Measurements from ENCODE around the gene CNTN1. TPM values are rescaled to one million over a fixed set of nuclear protein-coding genes. Genes with fewer than 3 reads are reported as not detected.

Gene CNTN1
- total RNA-seq, 2 donors from 2014 or later, result not detected

DNA sequence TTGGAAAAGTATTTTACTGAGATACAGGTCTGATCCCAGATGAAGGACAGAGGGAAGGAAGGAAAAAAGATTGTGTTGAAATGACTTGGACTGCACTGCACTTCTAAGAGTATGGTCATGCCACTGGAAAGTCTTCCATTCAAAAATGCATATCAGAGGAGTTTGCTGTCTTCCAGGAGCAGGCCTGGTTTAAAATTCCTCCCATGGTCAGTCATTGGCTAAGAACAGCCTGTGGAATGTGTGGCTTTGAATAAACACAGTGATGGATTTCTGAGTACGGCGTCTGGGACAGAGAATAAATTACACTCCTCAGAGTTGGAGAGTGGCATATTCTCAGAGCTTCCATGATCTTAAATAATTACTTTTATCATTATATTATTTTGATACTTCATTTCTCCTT, 250.1 kb downstream of the CNTN1 start:
- no peak overlapping the region for H3K27ac Mint-ChIP-seq
- no peak for ATAC-seq
- no peaks in the 10 kb centered on the region for H3K36me3 Mint-ChIP-seq (ENCODE audit: low read depth)
- no peaks in the 10 kb centered on the region for H3K4me1 Mint-ChIP-seq
- no peaks in the 10 kb centered on the region for H3K9me3 ChIP-seq (ENCODE audit: control insufficient read depth, low read length, poor library complexity, severe bottlenecking)
- no peak overlapping the region for H3K4me3 Mint-ChIP-seq
- DNase-seq, result no peak
- peaks cover 21% of the 10 kb centered on the region for H3K27me3 Mint-ChIP-seq

DNA sequence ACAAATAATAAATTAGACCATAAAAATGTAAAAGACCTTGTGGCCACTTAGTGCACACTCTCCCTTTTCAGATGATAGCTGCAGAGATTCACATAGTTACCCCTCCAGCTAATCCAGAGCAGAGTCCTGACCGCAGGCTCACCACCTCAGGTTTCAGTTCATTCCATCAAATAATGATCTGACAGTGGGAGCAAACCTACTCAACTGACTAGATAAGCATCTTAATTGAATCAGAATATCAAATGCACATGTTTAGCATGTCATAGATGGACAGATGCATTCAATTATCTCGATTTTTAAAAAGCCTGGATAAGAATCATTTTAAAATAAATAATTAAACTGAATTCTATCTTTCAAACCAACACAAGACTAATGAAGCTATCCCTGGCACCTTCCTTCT, 253.5 kb downstream of the CNTN1 start:
- Mint-ChIP-seq H3K4me3 (no peak overlapping the region), H3K36me3 (ENCODE audit: low read depth) (no peaks in the 10 kb centered on the region), H3K27me3 (peaks cover 20% of the 10 kb centered on the region), H3K27ac (no peak overlapping the region), H3K4me1 (no peaks in the 10 kb centered on the region)
- ATAC-seq (no peak), DNase-seq (no peak)
- no peaks in the 10 kb centered on the region for H3K9me3 ChIP-seq (ENCODE audit: control insufficient read depth, low read length, poor library complexity, severe bottlenecking)

DNA sequence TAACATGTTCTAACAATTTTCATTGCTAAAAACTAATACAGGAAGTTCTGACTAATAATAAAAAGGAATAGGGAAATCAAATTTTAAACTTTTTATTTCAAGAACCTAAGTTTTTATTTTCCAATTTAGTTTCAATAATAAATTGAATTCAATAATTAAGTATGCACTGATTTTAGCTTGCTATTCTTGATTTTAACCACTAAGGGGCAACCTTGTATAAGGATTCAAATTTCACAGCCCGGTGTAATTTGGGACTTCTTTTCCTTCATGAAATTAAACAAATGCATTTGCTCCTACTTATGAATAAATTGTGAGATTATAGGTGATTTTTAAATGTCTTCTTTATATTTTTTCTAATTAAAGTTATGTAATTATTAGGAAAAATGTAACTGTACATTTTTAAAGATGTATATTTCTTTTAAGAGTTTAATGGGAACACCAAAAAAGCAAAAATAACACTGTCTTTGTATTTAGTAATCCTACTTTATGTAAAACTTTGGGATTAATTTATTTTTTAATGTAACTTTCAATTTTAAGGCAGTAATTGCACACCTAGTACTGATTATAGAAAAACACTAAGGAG, 254.5 kb downstream of the CNTN1 start:
- DNase-seq (no peak), ATAC-seq (no peak)
- no peak overlapping the region for H3K27ac Mint-ChIP-seq
- H3K4me3 Mint-ChIP-seq, result no peak overlapping the region
- H3K27me3 Mint-ChIP-seq, result peaks cover 18% of the 10 kb centered on the region
- no peaks in the 10 kb centered on the region for H3K9me3 ChIP-seq (ENCODE audit: control insufficient read depth, low read length, poor library complexity, severe bottlenecking)
- no peaks in the 10 kb centered on the region for H3K4me1 Mint-ChIP-seq
- no peaks in the 10 kb centered on the region for H3K36me3 Mint-ChIP-seq (ENCODE audit: low read depth)

DNA sequence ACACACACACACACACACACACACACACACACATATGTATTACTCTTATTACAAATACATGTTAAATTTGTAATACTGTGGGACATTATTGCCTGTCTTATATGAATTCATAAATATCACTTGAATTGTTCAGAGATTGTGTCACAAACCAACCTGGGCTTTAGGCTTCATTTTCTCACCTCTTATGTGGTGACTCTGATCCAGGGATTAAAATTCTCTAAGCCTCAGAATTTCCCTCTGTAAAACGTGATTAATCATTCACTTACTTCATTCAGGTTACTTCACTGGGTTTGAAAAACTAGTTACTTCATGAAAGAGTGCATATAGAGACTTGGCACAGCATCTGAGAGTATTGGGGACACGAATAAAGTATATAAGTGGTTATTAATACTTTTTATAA, 255.6 kb downstream of the CNTN1 start:
- DNase-seq (no peak), ATAC-seq (no peak)
- H3K27me3 Mint-ChIP-seq, result peaks cover 14% of the 10 kb centered on the region
- no peaks in the 10 kb centered on the region for H3K9me3 ChIP-seq (ENCODE audit: control insufficient read depth, low read length, poor library complexity, severe bottlenecking)
- no peak overlapping the region for H3K4me3 Mint-ChIP-seq
- H3K27ac Mint-ChIP-seq, result no peak overlapping the region
- no peaks in the 10 kb centered on the region for H3K4me1 Mint-ChIP-seq
- H3K36me3 Mint-ChIP-seq (ENCODE audit: low read depth), result no peaks in the 10 kb centered on the region

DNA sequence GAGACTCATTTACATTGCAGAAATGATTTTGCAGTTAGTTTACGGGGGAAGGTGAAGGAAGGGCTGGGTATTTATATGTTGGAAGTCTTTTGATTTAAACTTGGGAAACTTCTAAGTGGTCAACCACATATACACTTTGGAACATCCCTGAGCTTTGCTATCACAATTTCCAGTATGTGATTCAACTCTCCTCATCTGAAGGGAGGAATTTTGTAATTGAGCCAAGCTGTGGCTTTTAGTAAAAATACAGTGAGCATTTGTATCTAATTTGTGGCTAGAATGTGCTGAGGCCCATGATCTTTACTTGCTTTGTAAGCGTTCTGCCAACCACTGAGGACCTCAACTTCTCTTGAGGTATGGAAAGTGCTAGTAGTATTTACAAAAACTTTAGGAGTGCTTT, 260.8 kb downstream of the CNTN1 start:
- H3K9me3 ChIP-seq (ENCODE audit: control insufficient read depth, low read length, poor library complexity, severe bottlenecking), result no peaks in the 10 kb centered on the region
- no peak overlapping the region for H3K27ac Mint-ChIP-seq
- H3K36me3 Mint-ChIP-seq (ENCODE audit: low read depth), result no peaks in the 10 kb centered on the region
- DNase-seq, result no peak
- no peak for ATAC-seq
- peaks cover 14% of the 10 kb centered on the region for H3K27me3 Mint-ChIP-seq
- no peak overlapping the region for H3K4me3 Mint-ChIP-seq
- H3K4me1 Mint-ChIP-seq, result no peaks in the 10 kb centered on the region

DNA sequence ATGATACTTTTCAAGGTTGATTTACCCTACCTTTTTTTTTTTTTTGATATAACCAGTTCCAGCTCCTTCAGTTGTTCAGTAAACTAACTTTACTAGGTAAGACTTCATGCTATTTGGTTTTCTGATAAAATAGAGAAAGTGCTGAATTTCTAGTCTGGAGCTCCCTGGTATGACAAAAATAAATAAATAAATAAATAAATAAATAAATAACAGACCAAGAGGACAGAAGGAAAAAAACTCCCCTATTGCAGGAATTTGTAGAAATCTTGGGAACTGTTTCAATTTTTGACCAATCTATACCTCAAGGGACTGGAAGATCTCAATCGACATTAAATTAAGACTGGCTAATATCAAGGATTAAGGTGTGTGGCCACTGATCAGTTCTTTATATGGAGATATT, 265.2 kb downstream of the CNTN1 start:
- no peaks in the 10 kb centered on the region for H3K9me3 ChIP-seq (ENCODE audit: control insufficient read depth, low read length, poor library complexity, severe bottlenecking)
- no peaks in the 10 kb centered on the region for H3K36me3 Mint-ChIP-seq (ENCODE audit: low read depth)
- ATAC-seq (no peak), DNase-seq (no peak)
- H3K27ac Mint-ChIP-seq, result no peak overlapping the region
- H3K4me3 Mint-ChIP-seq, result no peak overlapping the region
- no peaks in the 10 kb centered on the region for H3K4me1 Mint-ChIP-seq
- H3K27me3 Mint-ChIP-seq, result no peaks in the 10 kb centered on the region

DNA sequence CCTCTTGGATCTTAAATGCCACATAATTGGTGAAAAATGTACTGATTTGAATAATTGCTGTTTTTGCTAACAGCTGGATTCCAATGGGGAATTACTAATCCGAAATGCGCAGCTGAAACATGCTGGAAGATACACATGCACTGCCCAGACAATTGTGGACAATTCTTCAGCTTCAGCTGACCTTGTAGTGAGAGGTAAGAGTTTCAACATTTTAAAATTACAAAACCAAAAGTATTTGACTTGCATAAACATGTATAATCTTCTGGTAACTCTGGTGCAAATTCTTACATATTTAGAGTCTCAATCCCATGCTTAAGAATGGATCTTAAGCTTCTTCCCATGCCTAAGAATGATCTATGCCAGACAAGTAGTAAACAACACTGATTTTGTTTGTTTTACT, 266.8 kb downstream of the CNTN1 start:
- DNase-seq, result no peak
- H3K9me3 ChIP-seq (ENCODE audit: control insufficient read depth, low read length, poor library complexity, severe bottlenecking), result no peaks in the 10 kb centered on the region
- Mint-ChIP-seq H3K27ac (no peak overlapping the region), H3K4me3 (no peak overlapping the region), H3K36me3 (ENCODE audit: low read depth) (no peaks in the 10 kb centered on the region), H3K4me1 (no peaks in the 10 kb centered on the region), H3K27me3 (no peaks in the 10 kb centered on the region)
- no peak for ATAC-seq

DNA sequence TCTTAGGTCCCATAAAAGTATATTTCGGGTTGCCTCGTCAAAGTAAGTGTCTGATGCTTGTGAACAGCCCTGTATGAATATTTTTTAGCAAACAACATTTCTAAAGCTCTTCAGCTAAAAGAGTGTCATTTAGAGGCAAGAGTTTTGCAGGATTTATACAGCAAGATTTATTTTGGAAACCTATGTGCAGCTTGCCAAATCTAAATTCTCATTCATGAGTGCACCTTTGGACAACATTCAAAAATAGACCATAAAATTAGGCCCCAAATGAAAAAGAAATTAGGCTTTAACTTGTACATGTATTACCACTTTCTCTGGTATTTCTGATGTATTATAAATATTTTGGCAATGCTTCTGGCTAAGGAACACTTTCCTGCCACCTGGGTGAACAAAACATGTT, 271.5 kb downstream of the CNTN1 start:
- Mint-ChIP-seq H3K4me1 (no peaks in the 10 kb centered on the region), H3K4me3 (no peak overlapping the region), H3K27me3 (no peaks in the 10 kb centered on the region), H3K27ac (no peak overlapping the region), H3K36me3 (ENCODE audit: low read depth) (no peaks in the 10 kb centered on the region)
- ATAC-seq (no peak), DNase-seq (no peak)
- no peaks in the 10 kb centered on the region for H3K9me3 ChIP-seq (ENCODE audit: control insufficient read depth, low read length, poor library complexity, severe bottlenecking)

DNA sequence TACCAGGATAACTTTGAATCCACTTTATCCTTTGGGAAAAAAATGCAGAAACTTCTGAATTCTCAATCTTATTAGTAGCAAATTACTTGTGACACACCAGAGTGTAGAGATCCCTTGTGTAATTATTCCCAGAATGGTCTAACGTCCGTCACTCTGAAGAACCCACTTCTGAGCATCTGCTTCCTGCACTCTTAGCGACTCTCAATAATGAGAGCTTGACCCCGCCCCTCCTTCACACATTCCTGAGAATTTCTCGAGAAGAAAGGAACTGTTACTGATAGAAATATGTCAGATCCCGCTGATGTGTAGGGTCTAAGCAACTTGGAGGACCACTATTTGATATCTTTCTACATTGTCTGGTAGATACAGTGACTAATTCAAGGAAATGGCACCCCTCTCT, 277.6 kb downstream of the CNTN1 start:
- Mint-ChIP-seq H3K36me3 (ENCODE audit: low read depth) (no peaks in the 10 kb centered on the region), H3K4me3 (no peak overlapping the region), H3K27ac (no peak overlapping the region), H3K27me3 (no peaks in the 10 kb centered on the region), H3K4me1 (no peaks in the 10 kb centered on the region)
- no peaks in the 10 kb centered on the region for H3K9me3 ChIP-seq (ENCODE audit: control insufficient read depth, low read length, poor library complexity, severe bottlenecking)
- DNase-seq (no peak), ATAC-seq (no peak)

DNA sequence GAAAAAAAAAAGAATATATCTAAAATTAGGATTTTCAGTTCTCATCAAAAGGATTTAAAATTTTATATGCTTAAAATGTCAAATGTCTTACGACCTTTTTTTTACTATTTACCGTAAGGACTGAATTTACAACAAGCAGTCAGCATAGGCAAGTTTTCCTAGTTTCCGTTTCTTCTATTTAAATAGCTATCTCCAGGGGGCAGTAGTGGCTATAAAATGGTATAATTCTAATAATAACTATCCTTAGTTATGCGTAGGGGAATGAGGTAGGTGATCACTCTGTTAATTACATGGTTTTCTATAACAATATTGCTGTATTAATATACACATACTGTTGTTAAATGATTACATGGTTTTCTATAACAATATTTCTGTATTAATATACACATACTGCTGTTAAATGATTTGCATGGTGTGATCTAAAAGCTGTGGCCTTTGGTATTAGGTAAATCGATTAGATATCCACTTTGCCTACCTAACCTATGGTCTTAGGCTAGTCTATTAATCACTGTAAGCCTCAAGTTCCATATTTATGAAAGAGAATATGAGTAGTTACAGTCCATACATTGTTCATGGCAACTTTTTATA, 278.2 kb downstream of the CNTN1 start:
- Mint-ChIP-seq H3K36me3 (ENCODE audit: low read depth) (no peaks in the 10 kb centered on the region), H3K27ac (no peak overlapping the region), H3K4me3 (no peak overlapping the region), H3K4me1 (no peaks in the 10 kb centered on the region), H3K27me3 (no peaks in the 10 kb centered on the region)
- DNase-seq (no peak), ATAC-seq (no peak)
- no peaks in the 10 kb centered on the region for H3K9me3 ChIP-seq (ENCODE audit: control insufficient read depth, low read length, poor library complexity, severe bottlenecking)

DNA sequence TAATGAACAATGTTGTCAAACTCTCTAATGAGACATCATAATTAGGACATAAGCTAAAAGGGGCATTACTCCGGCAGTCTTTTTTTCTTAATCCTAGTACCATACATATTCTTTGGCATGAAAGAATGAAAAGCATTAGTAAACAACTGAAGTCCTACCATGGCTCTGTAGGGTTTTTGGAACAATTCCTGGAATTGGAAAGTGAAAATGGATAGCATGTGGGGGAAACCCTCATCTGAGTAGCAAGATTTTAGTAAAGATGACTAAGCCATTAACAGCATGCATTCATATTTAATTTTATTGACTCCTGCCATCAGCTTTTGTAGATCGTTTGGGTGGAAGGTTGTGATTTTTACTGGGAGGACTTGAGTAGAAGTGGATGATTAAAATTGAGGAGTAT, 279.7 kb downstream of the CNTN1 start:
- DNase-seq (no peak), ATAC-seq (no peak)
- no peaks in the 10 kb centered on the region for H3K36me3 Mint-ChIP-seq (ENCODE audit: low read depth)
- no peak overlapping the region for H3K4me3 Mint-ChIP-seq
- peaks cover 2% of the 10 kb centered on the region for H3K4me1 Mint-ChIP-seq
- H3K27ac Mint-ChIP-seq, result no peak overlapping the region
- peaks cover 4% of the 10 kb centered on the region for H3K27me3 Mint-ChIP-seq
- H3K9me3 ChIP-seq (ENCODE audit: control insufficient read depth, low read length, poor library complexity, severe bottlenecking), result no peaks in the 10 kb centered on the region

DNA sequence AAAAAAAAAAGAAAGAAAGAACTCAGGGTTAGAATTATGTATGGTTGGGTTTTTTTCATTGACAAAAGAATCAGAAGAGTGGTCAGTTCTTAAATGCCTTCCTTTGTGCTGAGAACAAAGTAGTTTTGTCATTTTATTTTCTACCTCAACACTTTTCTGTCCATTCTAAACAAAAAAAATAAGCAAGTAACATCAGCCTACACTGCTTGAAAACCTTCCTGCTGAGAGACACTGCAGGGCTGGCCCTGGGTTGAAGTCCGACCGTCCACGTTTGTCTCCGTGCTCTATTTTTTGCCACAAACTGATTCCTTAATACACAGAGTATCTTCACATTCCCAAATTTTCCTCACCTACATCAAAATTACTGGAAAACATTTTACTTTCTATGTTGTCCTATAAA, 284.3 kb downstream of the CNTN1 start:
- DNase-seq (no peak), ATAC-seq (no peak)
- Mint-ChIP-seq H3K27me3 (peaks cover 6% of the 10 kb centered on the region), H3K27ac (no peak overlapping the region), H3K4me1 (peaks cover 2% of the 10 kb centered on the region), H3K36me3 (ENCODE audit: low read depth) (no peaks in the 10 kb centered on the region), H3K4me3 (no peak overlapping the region)
- H3K9me3 ChIP-seq (ENCODE audit: control insufficient read depth, low read length, poor library complexity, severe bottlenecking), result no peaks in the 10 kb centered on the region

DNA sequence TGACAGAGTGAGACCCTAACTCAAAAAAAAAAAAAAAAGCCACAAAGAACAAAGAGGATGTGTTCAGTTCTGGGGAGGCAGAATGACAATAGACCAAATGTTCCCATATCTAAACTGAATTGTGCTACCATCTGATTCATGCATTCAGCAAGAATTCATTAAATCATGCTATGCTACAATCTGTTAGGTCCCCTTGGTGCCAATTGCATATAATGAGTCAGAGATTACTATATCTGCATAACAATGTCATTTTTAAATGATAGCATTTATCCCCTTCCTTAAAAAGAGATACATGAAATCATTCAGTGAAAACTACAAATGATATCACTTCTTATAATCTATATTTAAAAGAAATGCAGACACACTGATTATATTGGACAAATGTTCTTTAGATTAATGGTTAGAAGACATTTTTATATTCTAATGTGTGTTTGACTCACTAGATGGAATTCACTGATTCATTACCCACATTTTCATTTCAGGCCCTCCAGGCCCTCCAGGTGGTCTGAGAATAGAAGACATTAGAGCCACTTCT, 288.3 kb downstream of the CNTN1 start:
- Mint-ChIP-seq H3K4me3 (no peak overlapping the region), H3K36me3 (ENCODE audit: low read depth) (no peaks in the 10 kb centered on the region), H3K27ac (no peak overlapping the region), H3K4me1 (peaks cover under 1% of the 10 kb centered on the region), H3K27me3 (peaks cover 6% of the 10 kb centered on the region)
- H3K9me3 ChIP-seq (ENCODE audit: control insufficient read depth, low read length, poor library complexity, severe bottlenecking), result no peaks in the 10 kb centered on the region
- no peak for ATAC-seq
- no peak for DNase-seq

DNA sequence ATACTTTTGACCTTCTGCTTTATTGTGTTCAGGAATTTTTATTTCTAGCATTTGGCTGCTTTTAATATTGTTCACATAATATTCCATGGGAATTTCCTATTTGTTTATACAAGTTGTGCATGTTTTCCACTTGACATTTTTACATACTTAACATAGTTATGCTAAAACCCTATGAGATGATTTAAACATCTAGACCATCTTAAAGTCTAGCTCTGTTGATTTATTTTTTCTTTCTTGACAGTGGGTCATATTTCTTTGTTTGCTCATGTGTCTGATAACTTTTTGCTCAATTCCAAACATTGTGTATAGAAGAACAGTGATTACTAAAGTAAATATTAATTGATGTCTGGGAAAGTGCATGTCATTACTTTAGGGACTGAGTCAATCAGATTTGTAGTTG, 293.8 kb downstream of the CNTN1 start:
- no peak for ATAC-seq
- no peaks in the 10 kb centered on the region for H3K27me3 Mint-ChIP-seq
- no peaks in the 10 kb centered on the region for H3K9me3 ChIP-seq (ENCODE audit: control insufficient read depth, low read length, poor library complexity, severe bottlenecking)
- H3K36me3 Mint-ChIP-seq (ENCODE audit: low read depth), result no peaks in the 10 kb centered on the region
- no peak overlapping the region for H3K4me3 Mint-ChIP-seq
- H3K4me1 Mint-ChIP-seq, result no peaks in the 10 kb centered on the region
- no peak overlapping the region for H3K27ac Mint-ChIP-seq
- DNase-seq, result no peak
